SK-N-SH treated with all-trans-retinoic acid at 6 μM for 48 hours (cell line): ENCODE data around the gene STIMATE.
A peak's percentile ranks its signal among the peaks of the same experiment; 100 is the strongest.

Experiments
- ATAC-seq: fragments of 200-7000 bp; cut with Tn5 transposase; 3 replicates; pipeline ENCODE4 v1.9.1; 2020; ENCODE audit warnings: mild to moderate bottlenecking, moderate library complexity
- ARNTL ChIP-seq: fragments of 450-650 bp; formaldehyde crosslinking; IDR thresholded peaks from 2 replicates; pipeline ENCODE4 v1.5.0; 2020; ENCODE audit warnings: low read depth, mild to moderate bottlenecking, moderate library complexity, borderline replicate concordance
- BACH2 ChIP-seq: fragments of 250-450 bp; sonication (Bioruptor Pico); IDR thresholded peaks from 2 replicates; pipeline ENCODE4 v1.9.0; 2021; ENCODE audit warnings: mild to moderate bottlenecking, borderline replicate concordance
- CREB5 ChIP-seq: fragments of 250-450 bp; sonication (Bioruptor Pico); IDR thresholded peaks from 2 replicates; pipeline ENCODE4 v1.5.1; 2020; ENCODE audit warnings: low read depth, mild to moderate bottlenecking, moderate library complexity
- CSDC2 ChIP-seq: fragments of 250-450 bp; sonication (Bioruptor Pico); IDR thresholded peaks from 2 replicates; pipeline ENCODE4 v1.5.0; 2020; ENCODE audit warnings: mild to moderate bottlenecking, moderate library complexity
- CSRNP3 ChIP-seq: fragments of 250-450 bp; sonication (Bioruptor Pico); IDR thresholded peaks from 2 replicates; pipeline ENCODE4 v1.5.1; 2021; ENCODE audit warnings: mild to moderate bottlenecking, moderate library complexity
- ESRRG ChIP-seq: fragments of 250-450 bp; sonication (Bioruptor Pico); IDR thresholded peaks from 2 replicates; pipeline ENCODE4 v1.6.1; 2021; ENCODE audit warnings: mild to moderate bottlenecking
- GLIS3 ChIP-seq: fragments of 250-450 bp; sonication (Bioruptor Pico); IDR thresholded peaks from 2 replicates; pipeline ENCODE4 v1.5.0; 2020; ENCODE audit warnings: mild to moderate bottlenecking, moderate library complexity
- ISL1 ChIP-seq: fragments of 250-450 bp; sonication (Bioruptor Pico); IDR thresholded peaks from 2 replicates; pipeline ENCODE4 v2.1.2; 2022; ENCODE audit warnings: mild to moderate bottlenecking, moderate library complexity
- OSR1 ChIP-seq: fragments of 250-450 bp; sonication (Bioruptor Pico); IDR thresholded peaks from 2 replicates; pipeline ENCODE4 v1.8.0; 2022; ENCODE audit warnings: moderate library complexity, mild to moderate bottlenecking, inconsistent platforms
- PATZ1 ChIP-seq: fragments of 250-450 bp; sonication (Bioruptor Pico); IDR thresholded peaks from 2 replicates; pipeline ENCODE4 v1.8.0; 2020; ENCODE audit warnings: mild to moderate bottlenecking, moderate library complexity, borderline replicate concordance
- PPARA ChIP-seq: fragments of 250-450 bp; sonication (Bioruptor Pico); IDR thresholded peaks from 2 replicates; pipeline ENCODE4 v1.5.0; 2020; ENCODE audit warnings: mild to moderate bottlenecking, borderline replicate concordance
- RARB ChIP-seq: fragments of 250-450 bp; sonication (Bioruptor Pico); IDR thresholded peaks from 2 replicates; pipeline ENCODE4 v1.8.0; 2021; ENCODE audit warnings: mild to moderate bottlenecking, moderate library complexity
- SNAI2 ChIP-seq: fragments of 250-450 bp; sonication (Bioruptor Pico); IDR thresholded peaks from 2 replicates; pipeline ENCODE4 v1.5.0; 2020; ENCODE audit warnings: mild to moderate bottlenecking, moderate library complexity
- TCF4 ChIP-seq: fragments of 250-450 bp; sonication (Bioruptor Pico); IDR thresholded peaks from 2 replicates; pipeline ENCODE4 v1.8.0; 2021; ENCODE audit warnings: mild to moderate bottlenecking, moderate library complexity, borderline replicate concordance
- TOX ChIP-seq: fragments of 250-450 bp; sonication (Bioruptor Pico); IDR thresholded peaks from 2 replicates; pipeline ENCODE4 v1.8.0; 2021; ENCODE audit warnings: mild to moderate bottlenecking, moderate library complexity, borderline replicate concordance
- TSHZ2 ChIP-seq: fragments of 250-450 bp; sonication (Bioruptor Pico); IDR thresholded peaks from 2 replicates; pipeline ENCODE4 v1.5.0; 2020; ENCODE audit warnings: mild to moderate bottlenecking, moderate library complexity
- ZC3H10 ChIP-seq: fragments of 250-450 bp; sonication (Bioruptor Pico); IDR thresholded peaks from 2 replicates; pipeline ENCODE4 v1.5.1; 2021; ENCODE audit warnings: mild to moderate bottlenecking, moderate library complexity
- ZFP3 ChIP-seq: fragments of 250-450 bp; sonication (Bioruptor Pico); IDR thresholded peaks from 2 replicates; pipeline ENCODE4 v1.5.0; 2020; ENCODE audit warnings: mild to moderate bottlenecking, moderate library complexity
- ZFP30 ChIP-seq: fragments of 450-650 bp; formaldehyde crosslinking; IDR thresholded peaks from 2 replicates; pipeline ENCODE4 v1.5.0; 2022; ENCODE audit warnings: mild to moderate bottlenecking, moderate library complexity
- ZNF565 ChIP-seq: fragments of 450-650 bp; formaldehyde crosslinking; conservative IDR thresholded peaks from 2 replicates; pipeline ENCODE4 v1.5.0; 2020; ENCODE audit warnings: low read depth, mild to moderate bottlenecking, moderate library complexity
- ZNF70 ChIP-seq: fragments of 450-650 bp; formaldehyde crosslinking; IDR thresholded peaks from 2 replicates; pipeline ENCODE4 v1.5.0; 2020; ENCODE audit warnings: mild to moderate bottlenecking, moderate library complexity
- ZNF8 ChIP-seq: fragments of 450-650 bp; formaldehyde crosslinking; IDR thresholded peaks from 2 replicates; pipeline ENCODE4 v1.5.0; 2020; ENCODE audit warnings: mild to moderate bottlenecking, moderate library complexity

The STIMATE gene

GRCh38 chr3:52907497-52907896, 10.1 kb upstream of the STIMATE start:
- TF ChIP-seq CSDC2 (CRISPR knock-in tag) (no peak), GLIS3 (CRISPR knock-in tag) (no peak), ZNF565 (CRISPR knock-in tag) (no peak), TOX (CRISPR knock-in tag) (no peak), PPARA (CRISPR knock-in tag) (no peak), ZNF70 (no peak), TSHZ2 (CRISPR knock-in tag) (no peak), ZC3H10 (CRISPR knock-in tag) (no peak), ESRRG (CRISPR knock-in tag) (no peak), TCF4 (CRISPR knock-in tag) (no peak), SNAI2 (CRISPR knock-in tag) (no peak)
- no peak for ATAC-seq

- TF ChIP-seq ZNF70 (no peak), ZFP30 (CRISPR knock-in tag) (no peak), TOX (CRISPR knock-in tag) (no peak)
These were observed 7.2 kb upstream of the STIMATE start for GRCh38 chr3:52904552-52904951.

GRCh38 chr3:52904000-52904399, 6.7 kb upstream of the STIMATE start:
- ATAC-seq = no peak
- no peak for TF ChIP-seq ISL1 (CRISPR knock-in tag)
- no peak for TF ChIP-seq RARB
- no peak for TF ChIP-seq ZFP30 (CRISPR knock-in tag)
- TF ChIP-seq ZNF8 (CRISPR knock-in tag) = no peak
- TF ChIP-seq OSR1 (CRISPR knock-in tag) = no peak
- no peak for TF ChIP-seq BACH2 (CRISPR knock-in tag)
- TF ChIP-seq ZC3H10 (CRISPR knock-in tag) = no peak
- TF ChIP-seq ARNTL (CRISPR knock-in tag) = no peak
- TF ChIP-seq CSDC2 (CRISPR knock-in tag) = no peak
- TF ChIP-seq, all 23 proteins: peak for 0

More at GRCh38 chr3:52904552-52904951, 7.2 kb upstream of the STIMATE start:
- ATAC-seq = no peak

- TF ChIP-seq RARB (no peak), TSHZ2 (CRISPR knock-in tag) (no peak), SNAI2 (CRISPR knock-in tag) (no peak), ZNF8 (CRISPR knock-in tag) (no peak), ZFP3 (no peak), CSRNP3 (CRISPR knock-in tag) (no peak), TOX (CRISPR knock-in tag) (no peak), TCF4 (CRISPR knock-in tag) (no peak), OSR1 (CRISPR knock-in tag) (no peak), ISL1 (CRISPR knock-in tag) (no peak), PATZ1 (CRISPR knock-in tag) (no peak), CREB5 (CRISPR knock-in tag) (no peak), ARNTL (CRISPR knock-in tag) (no peak)
- peak; percentile 5; the same call in 1 of the 3 replicates for ATAC-seq
These were observed 735 bp downstream of the STIMATE start for GRCh38 chr3:52896613-52897012.
